ENCODE results near the gene NR2F2.

DNA sequence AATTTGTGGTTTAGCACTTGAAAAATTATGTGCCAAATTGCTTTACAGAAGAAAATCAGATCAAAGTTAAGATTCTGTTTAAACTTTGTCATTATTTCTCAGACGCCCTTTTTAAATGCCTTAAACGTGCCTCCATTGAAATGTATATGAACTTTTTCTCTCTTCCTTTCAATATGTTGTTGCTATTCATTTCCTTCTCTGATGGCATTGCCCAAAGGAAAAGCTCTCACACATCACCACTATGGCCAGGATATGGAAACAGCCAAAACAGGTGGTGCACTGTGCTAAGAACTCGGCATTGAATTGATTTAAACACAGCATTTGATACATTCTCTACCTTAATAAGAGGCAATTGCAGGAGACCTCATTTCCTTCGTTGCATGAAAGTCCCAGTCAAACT, 35.7 kb upstream of the NR2F2 start:
- TF ChIP-seq, protein P1, sequence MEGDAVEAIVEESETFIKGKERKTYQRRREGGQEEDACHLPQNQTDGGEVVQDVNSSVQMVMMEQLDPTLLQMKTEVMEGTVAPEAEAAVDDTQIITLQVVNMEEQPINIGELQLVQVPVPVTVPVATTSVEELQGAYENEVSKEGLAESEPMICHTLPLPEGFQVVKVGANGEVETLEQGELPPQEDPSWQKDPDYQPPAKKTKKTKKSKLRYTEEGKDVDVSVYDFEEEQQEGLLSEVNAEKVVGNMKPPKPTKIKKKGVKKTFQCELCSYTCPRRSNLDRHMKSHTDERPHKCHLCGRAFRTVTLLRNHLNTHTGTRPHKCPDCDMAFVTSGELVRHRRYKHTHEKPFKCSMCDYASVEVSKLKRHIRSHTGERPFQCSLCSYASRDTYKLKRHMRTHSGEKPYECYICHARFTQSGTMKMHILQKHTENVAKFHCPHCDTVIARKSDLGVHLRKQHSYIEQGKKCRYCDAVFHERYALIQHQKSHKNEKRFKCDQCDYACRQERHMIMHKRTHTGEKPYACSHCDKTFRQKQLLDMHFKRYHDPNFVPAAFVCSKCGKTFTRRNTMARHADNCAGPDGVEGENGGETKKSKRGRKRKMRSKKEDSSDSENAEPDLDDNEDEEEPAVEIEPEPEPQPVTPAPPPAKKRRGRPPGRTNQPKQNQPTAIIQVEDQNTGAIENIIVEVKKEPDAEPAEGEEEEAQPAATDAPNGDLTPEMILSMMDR (IDR thresholded peaks at IDR 0.05; ENCODE audit: borderline replicate concordance, extremely low read depth, low read length, poor library complexity, severe bottlenecking), result no peak
- no peak for TF ChIP-seq EZH2 (IDR thresholded peaks at IDR 0.05; ENCODE audit: borderline replicate concordance, low read depth, low read length, severe bottlenecking)

Measured in DND-41 (cell line).